Keratinocyte (primary cell): ENCODE data around the gene FSCB. TPM values are rescaled to one million over a fixed set of nuclear protein-coding genes. Genes with fewer than 3 reads are reported as not detected.

Experiments used
- DNase-seq: peaks from one replicate; pipeline ENCODE4 v3.0.0-alpha.2; 2011; ENCODE audit warnings: low read depth, missing footprints, low spot score
- FAIRE-seq: peaks from 2 replicates; lab custom pipeline; 2011; peaks lifted over from hg19 to GRCh38; lab: Jason Lieb, UNC
- H2AFZ ChIP-seq: 2 replicates; pipeline ENCODE4 v1.6.0; 2012; ENCODE audit warnings: low read length, control low read depth, inconsistent platforms; ENCODE audit not compliant: control insufficient read depth
- H3K27ac ChIP-seq: 2 replicates; pipeline ENCODE4 v1.5.1; 2011; ENCODE audit warnings: low read length; ENCODE audit not compliant: control insufficient read depth, insufficient read depth
- H3K27me3 ChIP-seq: 3 replicates; pipeline ENCODE4 v1.6.0; 2011; ENCODE audit warnings: low read length; ENCODE audit not compliant: control insufficient read depth, insufficient read depth; ENCODE audit errors: extremely low read depth
- H3K36me3 ChIP-seq, 2 experiments: 2 replicates in 1 of 2; 3 replicates in 1 of 2; pipeline ENCODE4 v1.5.1; 2011; ENCODE audit warnings: low read length in 2 of 2, mild to moderate bottlenecking in 1 of 2; ENCODE audit not compliant: control insufficient read depth in 2 of 2, insufficient read depth in 2 of 2; ENCODE audit errors: extremely low read depth in 1 of 2
- H3K4me1 ChIP-seq: 3 replicates; pipeline ENCODE4 v1.5.1; 2011; ENCODE audit warnings: low read length; ENCODE audit not compliant: control insufficient read depth, insufficient read depth; ENCODE audit errors: extremely low read depth
- H3K4me2 ChIP-seq: 3 replicates; pipeline ENCODE4 v1.6.0; 2011; ENCODE audit warnings: low read depth, low read length; ENCODE audit not compliant: control insufficient read depth, insufficient read depth; ENCODE audit errors: extremely low read depth
- H3K4me3 ChIP-seq, 3 experiments: fragments of 200-600 bp in 1 of 3; sonication (generic) in 1 of 3; 2 replicates in 2 of 3; 3 replicates in 1 of 3; pipeline ENCODE4 v1.5.1; 2011 to 2016; ENCODE audit warnings: low read length in 3 of 3, mild to moderate bottlenecking in 3 of 3, control low read depth in 2 of 3, inconsistent platforms in 1 of 3, low read depth in 1 of 3, mixed read lengths in 1 of 3, mixed run types in 1 of 3, moderate library complexity in 1 of 3; ENCODE audit not compliant: control insufficient read depth in 2 of 3, insufficient read depth in 2 of 3; ENCODE audit errors: extremely low read depth in 1 of 3
- H3K79me2 ChIP-seq: 2 replicates; pipeline ENCODE4 v1.6.0; 2012; ENCODE audit warnings: low read length; ENCODE audit not compliant: control insufficient read depth, insufficient read depth
- H3K9ac ChIP-seq: 3 replicates; pipeline ENCODE4 v1.6.0; 2011; ENCODE audit warnings: low read length; ENCODE audit not compliant: control insufficient read depth, insufficient read depth; ENCODE audit errors: extremely low read depth
- H3K9me1 ChIP-seq: 3 replicates; pipeline ENCODE4 v1.6.0; 2011; ENCODE audit warnings: low read length; ENCODE audit not compliant: control insufficient read depth, insufficient read depth; ENCODE audit errors: extremely low read depth
- H3K9me3 ChIP-seq: 2 replicates; pipeline ENCODE4 v1.5.1; 2012; ENCODE audit warnings: low read depth, low read length; ENCODE audit not compliant: control insufficient read depth
- H4K20me1 ChIP-seq: 3 replicates; pipeline ENCODE4 v1.6.0; 2011; ENCODE audit warnings: low read length; ENCODE audit not compliant: control insufficient read depth, insufficient read depth; ENCODE audit errors: extremely low read depth
- CTCF ChIP-seq, 3 experiments: IDR thresholded peaks in 1 of 3; conservative IDR thresholded peaks in 1 of 3; optimal IDR thresholded peaks in 1 of 3; 2 replicates in 2 of 3; 3 replicates in 1 of 3; pipeline versions ENCODE3 to v1.5.1; 2011; ENCODE audit warnings: low read length in 3 of 3, mild to moderate bottlenecking in 3 of 3, moderate library complexity in 2 of 3, control low read depth in 1 of 3, inconsistent platforms in 1 of 3; ENCODE audit not compliant: insufficient read depth in 2 of 3; ENCODE audit errors: extremely low read depth in 1 of 3
- EZH2 ChIP-seq: IDR thresholded peaks from one replicate; pipeline ENCODE4 v1.6.1; 2012; ENCODE audit warnings: inconsistent platforms, mild to moderate bottlenecking, low read length, moderate library complexity
- dilution Hi-C: fragments of 300-500 bp; cut with MboI; formaldehyde crosslinking; loops from one replicate; pipeline ENCODE4 v1.7.0; 2020; ENCODE audit warnings: low sequenced_read_pairs; ENCODE audit not compliant: extremely low pct_ligation_motif_present
- polyA plus RNA-seq, 5 experiments: library from polyadenylated mRNA; depleted of rRNA in 3 of 5; stranded (reverse) in 3 of 5; stranded (forward) in 1 of 5; unstranded in 1 of 5; fragments of >200 nt; gene quantifications; 1 replicate in 1 of 5; 2 replicates in 3 of 5; 3 replicates in 1 of 5; pipeline versions ENCODE4 v1.2.1 to v1.2.3, GENCODE V29; 2011 to 2012; ENCODE audit warnings: missing spikeins in 2 of 5, low read depth in 1 of 5, low replicate concordance in 1 of 5

The FSCB gene
- polyA plus RNA-seq, 1 donor (not counting 4 experiments of a cell fraction or from before 2014, with no cell fraction given) = not detected

GRCh38 chr14:44477953-44478352 lies 29.1 kb downstream of the FSCB start:
- H3K27me3 ChIP-seq = no peaks in the 10 kb centered on the region
- H3K79me2 ChIP-seq = no peaks in the 10 kb centered on the region
- no peak overlapping the region for H3K4me2 ChIP-seq
- no peaks in the 10 kb centered on the region for H3K36me3 ChIP-seq
- H3K4me3 ChIP-seq = no peak overlapping the region
- TF ChIP-seq EZH2 (no peak), CTCF (optimal IDR thresholded peaks at IDR 0.05 in 1 of 3, IDR thresholded peaks at IDR 0.05 in 1 of 3, conservative IDR thresholded peaks at IDR 0.05 in 1 of 3; ENCODE audit: extremely low read depth in 1 of 3, insufficient read depth in 2 of 3, low read length in 3 of 3) (no peak)
- H3K9me1 ChIP-seq = no peaks in the 10 kb centered on the region
- H3K27ac ChIP-seq = no peak overlapping the region
- DNase-seq (no peak), FAIRE-seq (no peak)
- H4K20me1 ChIP-seq = no peaks in the 10 kb centered on the region
- no peaks in the 10 kb centered on the region for H3K4me1 ChIP-seq
- no peak overlapping the region for H3K9ac ChIP-seq
- dilution Hi-C loops = no loop called here
- H2AFZ ChIP-seq = no peak overlapping the region
- peaks cover 2% of the 10 kb centered on the region for H3K9me3 ChIP-seq

GRCh38 chr14:44468771-44469170 lies 38.3 kb downstream of the FSCB start:
- Histone ChIP-seq H3K79me2 (no peaks in the 10 kb centered on the region), H3K27me3 (no peaks in the 10 kb centered on the region), H3K9me1 (no peaks in the 10 kb centered on the region), H3K9ac (no peak overlapping the region), H3K4me1 (no peaks in the 10 kb centered on the region), H3K27ac (no peak overlapping the region), H3K9me3 (no peaks in the 10 kb centered on the region), H3K36me3 (no peaks in the 10 kb centered on the region), H3K4me2 (no peak overlapping the region), H3K4me3 (no peak overlapping the region), H4K20me1 (no peaks in the 10 kb centered on the region), H2AFZ (no peak overlapping the region)
- TF ChIP-seq EZH2 = no peak
- no peak for TF ChIP-seq CTCF (optimal IDR thresholded peaks at IDR 0.05 in 1 of 3, IDR thresholded peaks at IDR 0.05 in 1 of 3, conservative IDR thresholded peaks at IDR 0.05 in 1 of 3; ENCODE audit: extremely low read depth in 1 of 3, insufficient read depth in 2 of 3, low read length in 3 of 3)
- DNase-seq (no peak), FAIRE-seq (no peak)
- dilution Hi-C loops = no loop called here
